SK-N-SH treated with all-trans-retinoic acid at 6 μM for 48 hours (cell line): ENCODE data around the gene ZBTB17.
A peak's percentile ranks its signal among the peaks of the same experiment; 100 is the strongest.
"Not testable (repeated sequence)": the region's sequence is repeated elsewhere in the genome, so short reads cannot be mapped to it uniquely, and the experiment has no call there.

Experiments
- ATAC-seq: fragments of 200-7000 bp; cut with Tn5 transposase; 3 replicates; pipeline ENCODE4 v1.9.1; 2020; ENCODE audit warnings: mild to moderate bottlenecking, moderate library complexity
- CREB5 ChIP-seq: fragments of 250-450 bp; sonication (Bioruptor Pico); IDR thresholded peaks from 2 replicates; pipeline ENCODE4 v1.5.1; 2020; ENCODE audit warnings: low read depth, mild to moderate bottlenecking, moderate library complexity
- PATZ1 ChIP-seq: fragments of 250-450 bp; sonication (Bioruptor Pico); IDR thresholded peaks from 2 replicates; pipeline ENCODE4 v1.8.0; 2020; ENCODE audit warnings: mild to moderate bottlenecking, moderate library complexity, borderline replicate concordance
- POU6F1 ChIP-seq: fragments of 250-450 bp; sonication (Bioruptor Pico); IDR thresholded peaks from 2 replicates; pipeline ENCODE4 v1.8.0; 2021; ENCODE audit warnings: low read depth, mild to moderate bottlenecking, moderate library complexity, borderline replicate concordance
- SNAI2 ChIP-seq: fragments of 250-450 bp; sonication (Bioruptor Pico); IDR thresholded peaks from 2 replicates; pipeline ENCODE4 v1.5.0; 2020; ENCODE audit warnings: mild to moderate bottlenecking, moderate library complexity
- TCF4 ChIP-seq: fragments of 250-450 bp; sonication (Bioruptor Pico); IDR thresholded peaks from 2 replicates; pipeline ENCODE4 v1.8.0; 2021; ENCODE audit warnings: mild to moderate bottlenecking, moderate library complexity, borderline replicate concordance
- TOX ChIP-seq: fragments of 250-450 bp; sonication (Bioruptor Pico); IDR thresholded peaks from 2 replicates; pipeline ENCODE4 v1.8.0; 2021; ENCODE audit warnings: mild to moderate bottlenecking, moderate library complexity, borderline replicate concordance
- ZFP30 ChIP-seq: fragments of 450-650 bp; formaldehyde crosslinking; IDR thresholded peaks from 2 replicates; pipeline ENCODE4 v1.5.0; 2022; ENCODE audit warnings: mild to moderate bottlenecking, moderate library complexity
- ZNF565 ChIP-seq: fragments of 450-650 bp; formaldehyde crosslinking; conservative IDR thresholded peaks from 2 replicates; pipeline ENCODE4 v1.5.0; 2020; ENCODE audit warnings: low read depth, mild to moderate bottlenecking, moderate library complexity

The ZBTB17 gene

GRCh38 chr1:15899266-15899665 lies 76.6 kb downstream of the ZBTB17 start (continued):
- no peak for TF ChIP-seq PATZ1 (CRISPR knock-in tag)
- TF ChIP-seq SNAI2 (CRISPR knock-in tag): no peak

- not testable (repeated sequence) for ATAC-seq
These were observed 78.9 kb downstream of the ZBTB17 start for GRCh38 chr1:15896841-15897610.

- ATAC-seq: no peak
- TF ChIP-seq ZNF565 (CRISPR knock-in tag): no peak
- no peak for TF ChIP-seq POU6F1
- TF ChIP-seq ZFP30 (CRISPR knock-in tag): no peak
- no peak for TF ChIP-seq TOX (CRISPR knock-in tag)
- TF ChIP-seq CREB5 (CRISPR knock-in tag): no peak
- no peak for TF ChIP-seq TCF4
These were observed 80.7 kb downstream of the ZBTB17 start for GRCh38 chr1:15895233-15895632.

GRCh38 chr1:15892857-15893599 lies 82.9 kb downstream of the ZBTB17 start:
- ATAC-seq: peak; percentile 53
- TF ChIP-seq SNAI2 (CRISPR knock-in tag): 0 out of 2 replicates have a peak, but pooled peaks have one; percentile 47
